ENCODE results near the gene ZNFX1.
A peak's percentile ranks its signal among the peaks of the same experiment; 100 is the strongest.

Gene ZNFX1

DNA sequence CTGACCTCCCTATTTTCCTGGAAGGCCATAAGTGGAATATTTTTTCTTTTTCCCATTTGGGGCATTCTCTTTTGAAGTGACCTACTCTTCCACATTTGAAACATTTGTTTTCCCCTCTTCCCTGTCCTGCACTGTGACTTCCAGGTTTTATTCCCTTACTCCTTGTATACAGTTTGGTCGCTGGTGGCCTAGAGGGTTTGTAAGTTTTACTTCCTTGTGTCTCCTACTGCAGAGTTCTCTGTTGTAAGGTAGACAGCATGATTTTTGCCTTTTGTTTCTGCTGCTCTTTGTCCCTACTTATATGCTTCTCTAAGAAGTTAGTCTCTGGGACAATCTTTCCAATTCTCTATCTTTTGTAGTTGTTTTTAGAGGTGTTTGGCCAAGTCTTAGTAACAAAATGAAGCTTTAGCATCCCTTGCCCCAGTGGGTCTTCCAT lies 7.4 kb upstream of the ZNFX1 start:
- H2AFZ ChIP-seq (ENCODE audit: low read length), result no peak overlapping the region
- peak overlapping the region; percentile 98 for H3K4me3 ChIP-seq (ENCODE audit: low read length, poor library complexity, severe bottlenecking)
- H3K9me3 ChIP-seq (ENCODE audit: insufficient read depth, low read depth, low read length), result peaks cover 14% of the 10 kb centered on the region; the same call in 1 of the 2 replicates
- H3K9ac ChIP-seq (ENCODE audit: low read depth, low read length, poor library complexity, severe bottlenecking), result no peak overlapping the region
- no peaks in the 10 kb centered on the region for H3K9me2 ChIP-seq (replicated peaks; ENCODE audit: low read depth, low read length)
- peaks cover 92% of the 10 kb centered on the region for H3K79me2 ChIP-seq (ENCODE audit: insufficient read depth, low read length)
- H3F3A ChIP-seq (ENCODE audit: low read depth), result peaks cover 8% of the 10 kb centered on the region; the same call in 1 of the 2 replicates
- H3K4me2 ChIP-seq (ENCODE audit: low read depth, low read length, poor library complexity, severe bottlenecking), result peak overlapping the region; percentile 83
- peaks cover 99% of the 10 kb centered on the region for H3K36me3 ChIP-seq (ENCODE audit: insufficient read depth, low read length)
- TF ChIP-seq, protein P1, sequence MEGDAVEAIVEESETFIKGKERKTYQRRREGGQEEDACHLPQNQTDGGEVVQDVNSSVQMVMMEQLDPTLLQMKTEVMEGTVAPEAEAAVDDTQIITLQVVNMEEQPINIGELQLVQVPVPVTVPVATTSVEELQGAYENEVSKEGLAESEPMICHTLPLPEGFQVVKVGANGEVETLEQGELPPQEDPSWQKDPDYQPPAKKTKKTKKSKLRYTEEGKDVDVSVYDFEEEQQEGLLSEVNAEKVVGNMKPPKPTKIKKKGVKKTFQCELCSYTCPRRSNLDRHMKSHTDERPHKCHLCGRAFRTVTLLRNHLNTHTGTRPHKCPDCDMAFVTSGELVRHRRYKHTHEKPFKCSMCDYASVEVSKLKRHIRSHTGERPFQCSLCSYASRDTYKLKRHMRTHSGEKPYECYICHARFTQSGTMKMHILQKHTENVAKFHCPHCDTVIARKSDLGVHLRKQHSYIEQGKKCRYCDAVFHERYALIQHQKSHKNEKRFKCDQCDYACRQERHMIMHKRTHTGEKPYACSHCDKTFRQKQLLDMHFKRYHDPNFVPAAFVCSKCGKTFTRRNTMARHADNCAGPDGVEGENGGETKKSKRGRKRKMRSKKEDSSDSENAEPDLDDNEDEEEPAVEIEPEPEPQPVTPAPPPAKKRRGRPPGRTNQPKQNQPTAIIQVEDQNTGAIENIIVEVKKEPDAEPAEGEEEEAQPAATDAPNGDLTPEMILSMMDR (conservative IDR thresholded peaks at IDR 0.05; ENCODE audit: low read length), result no peak
- no peak for TF ChIP-seq EZH2phosphoT487 (IDR thresholded peaks at IDR 0.05; ENCODE audit: borderline replicate concordance)
- no peaks in the 10 kb centered on the region for H3K27me3 ChIP-seq (ENCODE audit: insufficient read depth, low read length, poor library complexity, severe bottlenecking)
- H3K4me1 ChIP-seq (ENCODE audit: insufficient read depth, low read length, poor library complexity, severe bottlenecking), result peaks cover 41% of the 10 kb centered on the region
- H4K20me1 ChIP-seq (ENCODE audit: insufficient read depth, low read length, poor library complexity, severe bottlenecking), result peaks cover 92% of the 10 kb centered on the region

DNA sequence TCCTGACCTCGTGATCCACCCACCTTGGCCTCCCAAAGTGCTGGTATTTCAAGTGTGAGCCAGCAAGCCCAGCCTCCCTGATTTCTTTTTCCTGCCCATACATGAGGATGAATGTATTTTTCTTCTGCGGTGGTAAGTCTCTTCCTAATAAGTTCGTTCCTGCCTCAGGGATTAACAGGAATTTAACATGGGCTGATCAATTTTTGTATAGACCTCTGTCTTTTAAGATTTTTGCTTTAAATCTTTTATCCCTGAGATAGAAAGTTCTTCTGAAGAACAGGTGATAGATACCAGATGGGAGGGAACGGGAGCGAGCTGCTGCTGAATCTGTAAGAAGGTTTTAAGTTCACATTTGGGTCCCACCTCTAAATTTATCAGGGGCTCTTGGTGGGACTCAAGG lies 7.0 kb upstream of the ZNFX1 start:
- Histone ChIP-seq H3K4me1 (ENCODE audit: insufficient read depth, low read length, poor library complexity, severe bottlenecking) (peaks cover 45% of the 10 kb centered on the region), H4K20me1 (ENCODE audit: insufficient read depth, low read length, poor library complexity, severe bottlenecking) (peaks cover 97% of the 10 kb centered on the region), H3K4me2 (ENCODE audit: low read depth, low read length, poor library complexity, severe bottlenecking) (peak overlapping the region; percentile 83), H2AFZ (ENCODE audit: low read length) (no peak overlapping the region), H3K9me3 (ENCODE audit: insufficient read depth, low read depth, low read length) (peaks cover 14% of the 10 kb centered on the region; the same call in 1 of the 2 replicates), H3K9me2 (replicated peaks; ENCODE audit: low read depth, low read length) (no peaks in the 10 kb centered on the region), H3K9ac (ENCODE audit: low read depth, low read length, poor library complexity, severe bottlenecking) (no peak overlapping the region), H3K36me3 (ENCODE audit: insufficient read depth, low read length) (peaks cover 99% of the 10 kb centered on the region), H3K27me3 (ENCODE audit: insufficient read depth, low read length, poor library complexity, severe bottlenecking) (no peaks in the 10 kb centered on the region), H3K79me2 (ENCODE audit: insufficient read depth, low read length) (peaks cover 97% of the 10 kb centered on the region), H3K4me3 (ENCODE audit: low read length, poor library complexity, severe bottlenecking) (peak overlapping the region; percentile 98), H3F3A (ENCODE audit: low read depth) (peaks cover 8% of the 10 kb centered on the region; the same call in 1 of the 2 replicates)
- no peak for TF ChIP-seq EZH2phosphoT487 (IDR thresholded peaks at IDR 0.05; ENCODE audit: borderline replicate concordance)

DNA sequence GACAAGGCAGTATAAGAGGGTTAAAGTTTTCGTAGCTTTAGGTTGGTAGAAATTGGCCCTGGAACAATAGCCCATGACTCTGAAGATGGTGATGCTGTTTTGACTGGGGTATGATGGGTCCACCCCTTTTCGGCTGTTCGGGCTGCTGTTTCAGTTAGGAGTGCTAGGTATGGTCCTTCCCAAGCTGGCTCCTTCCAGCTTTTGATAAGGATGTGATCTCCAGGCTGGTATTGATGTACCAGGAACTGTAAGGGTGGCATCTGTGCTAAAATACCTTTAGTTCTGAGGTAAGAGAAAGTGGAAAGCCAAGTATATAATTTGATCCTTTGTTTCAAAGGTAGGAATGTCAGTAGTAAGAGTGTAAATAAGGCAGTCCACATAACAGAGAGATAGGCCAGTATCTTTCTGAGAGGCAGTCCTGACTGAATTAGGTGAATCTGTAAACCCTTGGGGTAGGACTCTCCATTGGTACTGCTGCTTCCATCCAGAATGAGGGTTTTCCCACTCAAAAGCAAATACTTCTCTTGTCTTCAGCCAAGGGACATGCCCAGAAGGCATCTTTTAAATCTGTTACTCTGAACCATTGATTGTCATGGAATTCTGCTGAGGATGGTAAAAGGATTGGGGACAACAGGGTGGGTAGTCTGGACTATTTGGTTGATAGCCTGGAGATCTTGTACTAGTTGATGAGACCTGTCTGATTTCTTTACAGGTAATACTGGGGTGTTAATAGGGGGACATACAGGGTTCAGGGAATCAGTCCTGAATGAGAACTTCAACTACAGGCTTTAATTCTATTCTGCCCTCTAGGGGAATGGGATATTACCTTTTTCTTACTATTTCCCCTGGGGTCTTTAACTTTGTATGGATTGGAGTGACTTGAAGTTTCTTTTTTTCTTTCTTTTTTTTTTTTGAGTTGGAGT lies 6.1 kb upstream of the ZNFX1 start:
- Histone ChIP-seq H3K27me3 (ENCODE audit: insufficient read depth, low read length, poor library complexity, severe bottlenecking) (peaks cover 2% of the 10 kb centered on the region), H3K36me3 (ENCODE audit: insufficient read depth, low read length) (peaks cover 97% of the 10 kb centered on the region), H3K4me2 (ENCODE audit: low read depth, low read length, poor library complexity, severe bottlenecking) (peak overlapping the region; percentile 83), H3K9me3 (ENCODE audit: insufficient read depth, low read depth, low read length) (peaks cover 14% of the 10 kb centered on the region; the same call in 1 of the 2 replicates), H3K9ac (ENCODE audit: low read depth, low read length, poor library complexity, severe bottlenecking) (no peak overlapping the region), H3F3A (ENCODE audit: low read depth) (peaks cover 4% of the 10 kb centered on the region; the same call in 1 of the 2 replicates), H3K4me1 (ENCODE audit: insufficient read depth, low read length, poor library complexity, severe bottlenecking) (peaks cover 47% of the 10 kb centered on the region), H2AFZ (ENCODE audit: low read length) (no peak overlapping the region), H3K4me3 (ENCODE audit: low read length, poor library complexity, severe bottlenecking) (peak overlapping the region; percentile 98), H3K79me2 (ENCODE audit: insufficient read depth, low read length) (peaks cover 100% of the 10 kb centered on the region), H4K20me1 (ENCODE audit: insufficient read depth, low read length, poor library complexity, severe bottlenecking) (peaks cover 98% of the 10 kb centered on the region), H3K9me2 (replicated peaks; ENCODE audit: low read depth, low read length) (no peaks in the 10 kb centered on the region)
- TF ChIP-seq EZH2phosphoT487 (IDR thresholded peaks at IDR 0.05; ENCODE audit: borderline replicate concordance), result no peak
- TF ChIP-seq, protein P1 (conservative IDR thresholded peaks at IDR 0.05; ENCODE audit: low read length), result peak; percentile 20; the same call in 1 of the 2 replicates

Data from Loucy (cell line).